ENCODE results near the gene TSGA10IP.

TSGA10IP gene

GRCh38 chr11:65982824-65983588 lies 37.7 kb downstream of the TSGA10IP start:
- no CpG with 5 or more reads among the region's 22 CpGs for WGBS (ENCODE audit: extremely low coverage, insufficient coverage, low lambda C conversion rate)
- no peaks in the 10 kb centered on the region for H3K36me3 ChIP-seq (ENCODE audit: control insufficient read depth, insufficient read depth, low read length)

GRCh38 chr11:65983589-65983987 lies 38.3 kb downstream of the TSGA10IP start:
- no peak overlapping the region for H2BK15ac ChIP-seq (replicated peaks; ENCODE audit: low read depth)
- no peak overlapping the region for H3K23ac ChIP-seq (ENCODE audit: low read length)
- no peak overlapping the region for H2BK120ac ChIP-seq (ENCODE audit: low read depth, low read length)
- H3K18ac ChIP-seq (ENCODE audit: low read length), result no peak overlapping the region
- H4K8ac ChIP-seq (ENCODE audit: low read depth, low read length), result no peak overlapping the region
- H2BK5ac ChIP-seq (ENCODE audit: low read length), result no peak overlapping the region
- H2AK5ac ChIP-seq (ENCODE audit: low read length), result no peak overlapping the region
- no peak overlapping the region for H3K4me3 ChIP-seq (ENCODE audit: low read length)
- WGBS (ENCODE audit: extremely low coverage, insufficient coverage, low lambda C conversion rate), result no CpG with 5 or more reads among the region's 5 CpGs
- no peak overlapping the region for H3K4ac ChIP-seq (ENCODE audit: low read depth, low read length)
- H4K5ac ChIP-seq (ENCODE audit: low read length), result no peak overlapping the region
- no peaks in the 10 kb centered on the region for H3K27me3 ChIP-seq (ENCODE audit: insufficient read depth, low read length, poor library complexity)
- H3K79me2 ChIP-seq (ENCODE audit: control insufficient read depth, insufficient read depth, low read length), result no peaks in the 10 kb centered on the region
- DNase-seq, result no peak
- H3K56ac ChIP-seq (ENCODE audit: low read length), result no peak overlapping the region
- no peaks in the 10 kb centered on the region for H3K4me1 ChIP-seq (ENCODE audit: control insufficient read depth, low read depth, low read length)
- H3K4me2 ChIP-seq (ENCODE audit: low read length), result no peak overlapping the region
- H3K27ac ChIP-seq (ENCODE audit: low read depth, low read length), result no peak overlapping the region
- no peaks in the 10 kb centered on the region for H3K79me1 ChIP-seq (ENCODE audit: low read length)
- H3K36me3 ChIP-seq (ENCODE audit: control insufficient read depth, insufficient read depth, low read length), result no peaks in the 10 kb centered on the region
- H3K9ac ChIP-seq (ENCODE audit: low read length), result no peak overlapping the region

More at GRCh38 chr11:65982824-65983588, 37.7 kb downstream of the TSGA10IP start:
- H4K5ac ChIP-seq (ENCODE audit: low read length), result no peak overlapping the region
- no peak overlapping the region for H2AK5ac ChIP-seq (ENCODE audit: low read length)
- H3K23ac ChIP-seq (ENCODE audit: low read length), result no peak overlapping the region
- H3K4me1 ChIP-seq (ENCODE audit: control insufficient read depth, low read depth, low read length), result no peaks in the 10 kb centered on the region
- H2BK5ac ChIP-seq (ENCODE audit: low read length), result no peak overlapping the region
- H3K4me2 ChIP-seq (ENCODE audit: low read length), result no peak overlapping the region
- H3K79me1 ChIP-seq (ENCODE audit: low read length), result no peaks in the 10 kb centered on the region
- no peak overlapping the region for H3K18ac ChIP-seq (ENCODE audit: low read length)
- H2BK120ac ChIP-seq (ENCODE audit: low read depth, low read length), result no peak overlapping the region
- H3K9ac ChIP-seq (ENCODE audit: low read length), result no peak overlapping the region
- H3K27ac ChIP-seq (ENCODE audit: low read depth, low read length), result no peak overlapping the region
- no peak overlapping the region for H3K56ac ChIP-seq (ENCODE audit: low read length)
- no peak overlapping the region for H4K8ac ChIP-seq (ENCODE audit: low read depth, low read length)
- H3K4ac ChIP-seq (ENCODE audit: low read depth, low read length), result no peak overlapping the region
- no peak for DNase-seq
- no peaks in the 10 kb centered on the region for H3K27me3 ChIP-seq (ENCODE audit: insufficient read depth, low read length, poor library complexity)
- no peak overlapping the region for H3K4me3 ChIP-seq (ENCODE audit: low read length)
- H2BK15ac ChIP-seq (replicated peaks; ENCODE audit: low read depth), result no peak overlapping the region
- no peaks in the 10 kb centered on the region for H3K79me2 ChIP-seq (ENCODE audit: control insufficient read depth, insufficient read depth, low read length)

GRCh38 chr11:65987336-65987735 lies 42.1 kb downstream of the TSGA10IP start:
- no peak overlapping the region for H2BK5ac ChIP-seq (ENCODE audit: low read length)
- H2AK5ac ChIP-seq (ENCODE audit: low read length), result no peak overlapping the region
- H4K8ac ChIP-seq (ENCODE audit: low read depth, low read length), result no peak overlapping the region
- whole genome bisulfite sequencing (ENCODE audit: extremely low coverage, insufficient coverage, low lambda C conversion rate), result no CpG with 5 or more reads among the region's 9 CpGs
- H3K18ac ChIP-seq (ENCODE audit: low read length), result no peak overlapping the region
- no peaks in the 10 kb centered on the region for H3K27me3 ChIP-seq (ENCODE audit: insufficient read depth, low read length, poor library complexity)
- no peak overlapping the region for H3K9ac ChIP-seq (ENCODE audit: low read length)
- no peak overlapping the region for H3K27ac ChIP-seq (ENCODE audit: low read depth, low read length)
- no peaks in the 10 kb centered on the region for H3K79me2 ChIP-seq (ENCODE audit: control insufficient read depth, insufficient read depth, low read length)
- no peaks in the 10 kb centered on the region for H3K4me1 ChIP-seq (ENCODE audit: control insufficient read depth, low read depth, low read length)
- no peak overlapping the region for H3K4ac ChIP-seq (ENCODE audit: low read depth, low read length)
- H3K79me1 ChIP-seq (ENCODE audit: low read length), result no peaks in the 10 kb centered on the region
- H3K4me3 ChIP-seq (ENCODE audit: low read length), result no peak overlapping the region
- no peak overlapping the region for H3K4me2 ChIP-seq (ENCODE audit: low read length)
- no peak overlapping the region for H3K23ac ChIP-seq (ENCODE audit: low read length)
- no peak overlapping the region for H4K5ac ChIP-seq (ENCODE audit: low read length)
- no peak for DNase-seq
- no peak overlapping the region for H2BK15ac ChIP-seq (replicated peaks; ENCODE audit: low read depth)
- H3K36me3 ChIP-seq (ENCODE audit: control insufficient read depth, insufficient read depth, low read length), result no peaks in the 10 kb centered on the region
- no peak overlapping the region for H2BK120ac ChIP-seq (ENCODE audit: low read depth, low read length)
- no peak overlapping the region for H3K56ac ChIP-seq (ENCODE audit: low read length)

GRCh38 chr11:65988791-65989592 lies 43.7 kb downstream of the TSGA10IP start:
- no peak overlapping the region for H3K4me2 ChIP-seq (ENCODE audit: low read length)
- H2AK5ac ChIP-seq (ENCODE audit: low read length), result no peak overlapping the region
- no peak overlapping the region for H3K56ac ChIP-seq (ENCODE audit: low read length)
- no peak overlapping the region for H3K23ac ChIP-seq (ENCODE audit: low read length)
- H3K27me3 ChIP-seq (ENCODE audit: insufficient read depth, low read length, poor library complexity), result no peaks in the 10 kb centered on the region
- no peaks in the 10 kb centered on the region for H3K79me2 ChIP-seq (ENCODE audit: control insufficient read depth, insufficient read depth, low read length)
- H4K8ac ChIP-seq (ENCODE audit: low read depth, low read length), result peak overlapping the region; percentile 39
- no peak overlapping the region for H2BK15ac ChIP-seq (replicated peaks; ENCODE audit: low read depth)
- peak; percentile 97 for DNase-seq
- H3K27ac ChIP-seq (ENCODE audit: low read depth, low read length), result no peak overlapping the region
- H3K4me3 ChIP-seq (ENCODE audit: low read length), result no peak overlapping the region
- H3K9ac ChIP-seq (ENCODE audit: low read length), result no peak overlapping the region
- H3K18ac ChIP-seq (ENCODE audit: low read length), result no peak overlapping the region
- no peak overlapping the region for H2BK5ac ChIP-seq (ENCODE audit: low read length)
- H4K5ac ChIP-seq (ENCODE audit: low read length), result no peak overlapping the region
- WGBS (ENCODE audit: extremely low coverage, insufficient coverage, low lambda C conversion rate), result no CpG with 5 or more reads among the region's 10 CpGs
- H2BK120ac ChIP-seq (ENCODE audit: low read depth, low read length), result no peak overlapping the region
- H3K4me1 ChIP-seq (ENCODE audit: control insufficient read depth, low read depth, low read length), result no peaks in the 10 kb centered on the region
- H3K79me1 ChIP-seq (ENCODE audit: low read length), result no peaks in the 10 kb centered on the region
- H3K36me3 ChIP-seq (ENCODE audit: control insufficient read depth, insufficient read depth, low read length), result no peaks in the 10 kb centered on the region
- H3K4ac ChIP-seq (ENCODE audit: low read depth, low read length), result no peak overlapping the region

GRCh38 chr11:65992056-65992455 lies 46.8 kb downstream of the TSGA10IP start:
- no peak overlapping the region for H2AK5ac ChIP-seq (ENCODE audit: low read length)
- no peak overlapping the region for H3K4me2 ChIP-seq (ENCODE audit: low read length)
- WGBS (ENCODE audit: extremely low coverage, insufficient coverage, low lambda C conversion rate), result no CpG with 5 or more reads among the region's 5 CpGs
- H3K79me2 ChIP-seq (ENCODE audit: control insufficient read depth, insufficient read depth, low read length), result no peaks in the 10 kb centered on the region
- H3K18ac ChIP-seq (ENCODE audit: low read length), result no peak overlapping the region
- no peaks in the 10 kb centered on the region for H3K79me1 ChIP-seq (ENCODE audit: low read length)
- no peak overlapping the region for H3K27ac ChIP-seq (ENCODE audit: low read depth, low read length)
- no peaks in the 10 kb centered on the region for H3K36me3 ChIP-seq (ENCODE audit: control insufficient read depth, insufficient read depth, low read length)
- no peak overlapping the region for H3K9ac ChIP-seq (ENCODE audit: low read length)
- no peaks in the 10 kb centered on the region for H3K4me1 ChIP-seq (ENCODE audit: control insufficient read depth, low read depth, low read length)
- H2BK120ac ChIP-seq (ENCODE audit: low read depth, low read length), result no peak overlapping the region
- no peak overlapping the region for H3K4me3 ChIP-seq (ENCODE audit: low read length)
- no peak overlapping the region for H3K23ac ChIP-seq (ENCODE audit: low read length)
- H4K8ac ChIP-seq (ENCODE audit: low read depth, low read length), result no peak overlapping the region
- no peak overlapping the region for H3K4ac ChIP-seq (ENCODE audit: low read depth, low read length)
- no peak for DNase-seq
- no peak overlapping the region for H3K56ac ChIP-seq (ENCODE audit: low read length)
- no peak overlapping the region for H4K5ac ChIP-seq (ENCODE audit: low read length)
- no peak overlapping the region for H2BK15ac ChIP-seq (replicated peaks; ENCODE audit: low read depth)
- H2BK5ac ChIP-seq (ENCODE audit: low read length), result no peak overlapping the region
- H3K27me3 ChIP-seq (ENCODE audit: insufficient read depth, low read length, poor library complexity), result no peaks in the 10 kb centered on the region
